Cardiac muscle cell (in vitro differentiated cells and primary cell): ENCODE results near the gene TBCD. TPM values are rescaled to one million over a fixed set of nuclear protein-coding genes. Genes with fewer than 3 reads are reported as not detected.

ENCODE experiments used
- DNase-seq, 2 donors: peaks; one replicate each; pipeline versions ENCODE4 v3.0.0 to v3.0.0-alpha.2; 2010 to 2017; ENCODE audit warnings: low read depth in 1 of 2, low spot score in 1 of 2
- H3K27ac ChIP-seq: fragments of 200-600 bp; sonication (generic); 2 replicates; pipeline ENCODE4 v1.5.1; 2016
- H3K27me3 ChIP-seq: fragments of 200-600 bp; sonication (generic); 2 replicates; pipeline ENCODE4 v1.6.0; 2016; ENCODE audit warnings: control low read depth
- H3K36me3 ChIP-seq: fragments of 200-600 bp; sonication (generic); 2 replicates; pipeline ENCODE4 v1.5.1; 2016; ENCODE audit warnings: control low read depth
- H3K4me1 ChIP-seq: fragments of 200-600 bp; sonication (generic); 2 replicates; pipeline ENCODE4 v1.8.1; 2017; ENCODE audit warnings: low read depth, mild to moderate bottlenecking, mixed run types
- H3K4me3 ChIP-seq: fragments of 200-600 bp; sonication (generic); 2 replicates; pipeline ENCODE4 v1.5.1; 2016; ENCODE audit warnings: mild to moderate bottlenecking
- H3K9me3 ChIP-seq: fragments of 200-600 bp; sonication (generic); 2 replicates; pipeline ENCODE4 v1.5.1; 2017; ENCODE audit warnings: low read depth, mild to moderate bottlenecking, control low read depth
- polyA plus RNA-seq: library from polyadenylated mRNA; unstranded; fragments of >200 nt; fragmentation: Nextera tagmentation; extraction: Ambion mirVana; gene quantifications from 2 replicates; pipeline ENCODE4 v1.2.1, GENCODE V29; 2016
- total RNA-seq: library from RNA; depleted of rRNA; stranded (reverse); fragments of >200 nt; gene quantifications from 2 replicates; pipeline ENCODE4 v1.2.3, GENCODE V29; 2016
- TF ChIP-seq, protein P1 (sequence below): IDR thresholded peaks from 2 replicates; pipeline ENCODE4 v1.5.1; 2012; ENCODE audit warnings: low read depth, mild to moderate bottlenecking, low read length

TBCD gene
- total and polyA plus RNA-seq, 2 experiments from 2014 or later, result 55.7 to 66.0 TPM

DNA sequence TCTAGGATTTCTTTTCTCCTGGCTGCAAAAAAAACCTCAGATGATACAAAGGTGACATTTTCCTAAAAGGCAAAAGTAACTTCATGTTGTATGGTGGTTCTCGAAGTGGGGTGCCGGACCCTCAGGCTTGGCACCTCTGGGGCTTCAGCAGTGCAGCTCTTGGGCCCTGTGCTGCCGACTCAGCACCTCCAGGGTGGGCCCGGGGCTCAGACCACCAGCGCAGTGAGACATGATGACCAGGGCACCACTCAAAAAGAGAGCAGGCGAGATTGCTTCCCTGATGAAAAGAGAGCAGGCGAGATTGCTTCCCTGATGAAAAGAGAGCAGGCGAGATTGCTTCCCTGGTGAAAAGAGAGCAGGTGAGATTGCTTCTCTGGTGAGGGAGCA, 186.6 kb downstream of the TBCD start:
- Histone ChIP-seq H3K4me1 (no peaks in the 10 kb centered on the region), H3K27ac (no peak overlapping the region), H3K9me3 (no peaks in the 10 kb centered on the region), H3K27me3 (no peaks in the 10 kb centered on the region), H3K4me3 (no peak overlapping the region), H3K36me3 (peaks cover 2% of the 10 kb centered on the region)
- no peak for DNase-seq
- TF ChIP-seq, protein P1, sequence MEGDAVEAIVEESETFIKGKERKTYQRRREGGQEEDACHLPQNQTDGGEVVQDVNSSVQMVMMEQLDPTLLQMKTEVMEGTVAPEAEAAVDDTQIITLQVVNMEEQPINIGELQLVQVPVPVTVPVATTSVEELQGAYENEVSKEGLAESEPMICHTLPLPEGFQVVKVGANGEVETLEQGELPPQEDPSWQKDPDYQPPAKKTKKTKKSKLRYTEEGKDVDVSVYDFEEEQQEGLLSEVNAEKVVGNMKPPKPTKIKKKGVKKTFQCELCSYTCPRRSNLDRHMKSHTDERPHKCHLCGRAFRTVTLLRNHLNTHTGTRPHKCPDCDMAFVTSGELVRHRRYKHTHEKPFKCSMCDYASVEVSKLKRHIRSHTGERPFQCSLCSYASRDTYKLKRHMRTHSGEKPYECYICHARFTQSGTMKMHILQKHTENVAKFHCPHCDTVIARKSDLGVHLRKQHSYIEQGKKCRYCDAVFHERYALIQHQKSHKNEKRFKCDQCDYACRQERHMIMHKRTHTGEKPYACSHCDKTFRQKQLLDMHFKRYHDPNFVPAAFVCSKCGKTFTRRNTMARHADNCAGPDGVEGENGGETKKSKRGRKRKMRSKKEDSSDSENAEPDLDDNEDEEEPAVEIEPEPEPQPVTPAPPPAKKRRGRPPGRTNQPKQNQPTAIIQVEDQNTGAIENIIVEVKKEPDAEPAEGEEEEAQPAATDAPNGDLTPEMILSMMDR, result no peak

DNA sequence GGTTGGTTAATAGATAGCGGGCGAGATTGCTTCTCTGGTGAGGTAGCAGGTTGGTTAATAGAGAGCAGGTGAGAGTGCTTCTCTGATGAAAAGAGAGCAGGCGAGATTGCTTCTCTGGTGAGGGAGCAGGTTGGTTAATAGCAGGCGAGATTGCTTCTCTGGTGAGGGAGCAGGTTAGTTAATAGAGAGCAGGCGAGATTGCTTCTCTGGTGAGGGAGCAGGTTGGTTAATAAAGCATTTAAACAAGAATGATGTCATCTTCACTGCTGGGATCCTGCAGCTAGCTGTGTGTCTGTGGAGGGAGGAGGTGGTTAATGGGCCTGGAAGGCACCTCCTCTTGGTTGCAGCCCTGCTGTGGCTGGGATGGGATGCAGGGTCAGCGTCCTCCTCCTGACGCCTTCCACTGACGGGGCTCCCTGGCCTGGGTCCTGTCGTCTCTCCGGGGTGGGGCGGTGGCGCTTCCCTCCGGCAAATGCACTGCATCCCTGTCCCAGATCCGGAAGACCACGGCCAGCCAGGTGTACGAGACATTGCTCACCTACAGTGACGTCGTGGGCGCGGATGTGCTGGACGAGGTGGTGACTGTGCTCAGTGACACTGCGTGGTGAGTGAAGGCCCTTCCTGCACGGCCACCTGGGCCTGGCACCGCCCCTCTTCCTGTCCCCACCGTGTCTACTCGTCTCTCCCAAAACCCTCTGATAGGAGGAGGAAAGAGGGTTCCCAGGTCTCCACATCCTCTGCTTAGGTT, 187.2 kb downstream of the TBCD start:
- no peak overlapping the region for H3K27ac ChIP-seq
- no peaks in the 10 kb centered on the region for H3K9me3 ChIP-seq
- no peak overlapping the region for H3K4me3 ChIP-seq
- H3K27me3 ChIP-seq, result no peaks in the 10 kb centered on the region
- no peak for DNase-seq
- no peaks in the 10 kb centered on the region for H3K4me1 ChIP-seq
- TF ChIP-seq, protein P1, result no peak
- H3K36me3 ChIP-seq, result peaks cover 2% of the 10 kb centered on the region

DNA sequence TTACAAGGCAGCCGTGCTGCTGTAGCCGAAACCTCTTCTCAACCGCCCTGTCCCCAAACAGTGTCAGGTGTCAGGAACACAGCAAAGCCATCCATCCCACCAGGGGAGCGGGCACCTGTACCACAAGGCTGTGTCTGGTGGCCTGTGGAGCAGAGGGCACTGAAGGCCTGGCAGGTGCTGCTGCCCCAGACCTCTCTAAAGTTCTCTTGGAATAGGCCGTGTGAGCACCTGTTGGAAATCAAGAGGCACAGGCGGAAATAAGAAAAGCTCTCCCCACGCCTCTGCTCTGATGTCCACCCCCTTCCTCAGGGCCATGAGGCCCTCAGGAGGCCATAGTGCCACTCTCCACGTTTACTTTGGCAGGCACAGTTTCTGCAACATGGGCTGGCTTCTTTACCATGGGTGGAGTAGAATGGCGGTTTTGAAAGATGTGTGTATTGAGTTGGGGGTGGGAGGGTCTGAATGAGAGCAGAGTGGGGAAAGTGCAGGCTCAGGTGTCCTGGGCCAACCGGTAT, 187.8 kb downstream of the TBCD start:
- Histone ChIP-seq H3K36me3 (peaks cover 2% of the 10 kb centered on the region), H3K27ac (no peak overlapping the region), H3K27me3 (no peaks in the 10 kb centered on the region), H3K4me1 (no peaks in the 10 kb centered on the region), H3K4me3 (no peak overlapping the region), H3K9me3 (no peaks in the 10 kb centered on the region)
- TF ChIP-seq, protein P1, result no peak
- DNase-seq, result no peak

DNA sequence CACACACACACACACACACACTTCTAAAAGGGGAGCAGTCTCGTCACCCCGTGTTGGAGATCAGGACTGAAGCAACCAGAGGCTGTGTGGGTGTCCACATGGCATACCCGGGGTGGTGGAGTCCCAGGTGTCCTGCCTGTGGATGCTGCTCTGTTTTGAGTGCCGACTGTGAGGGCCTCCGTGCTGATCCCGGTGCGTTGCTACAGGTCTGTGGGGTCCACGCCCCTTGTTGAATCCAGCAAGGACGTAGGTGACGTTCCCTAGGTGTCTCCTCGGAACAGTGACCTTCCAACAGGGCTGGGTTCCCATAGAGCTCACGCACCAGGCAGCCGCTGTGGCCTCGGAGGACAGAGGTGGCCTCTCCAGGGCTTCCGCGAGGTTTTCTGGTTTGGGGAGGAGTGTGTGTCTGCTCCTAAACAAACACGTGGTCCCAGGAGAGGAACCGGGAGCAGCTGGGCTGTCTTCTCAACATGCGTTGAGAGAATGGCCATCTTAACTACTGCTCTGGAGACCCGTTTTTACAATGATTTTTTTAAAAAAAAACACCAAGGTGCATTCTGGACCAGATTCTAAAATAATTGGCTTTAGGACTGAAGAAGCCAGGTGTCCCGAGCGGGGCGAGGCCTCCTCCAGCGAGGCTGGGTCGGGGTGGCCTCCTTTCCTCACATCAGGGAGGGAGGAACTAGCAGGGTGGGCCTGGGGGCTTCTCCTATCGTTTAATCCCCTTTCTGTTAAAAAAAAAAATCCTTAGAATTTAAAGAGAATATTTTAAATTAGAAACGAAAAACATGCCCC, 188.6 kb downstream of the TBCD start:
- Histone ChIP-seq H3K4me1 (no peaks in the 10 kb centered on the region), H3K27ac (no peak overlapping the region), H3K27me3 (no peaks in the 10 kb centered on the region), H3K9me3 (no peaks in the 10 kb centered on the region), H3K36me3 (peaks cover 2% of the 10 kb centered on the region), H3K4me3 (no peak overlapping the region)
- DNase-seq, result no peak
- TF ChIP-seq, protein P1, result no peak

DNA sequence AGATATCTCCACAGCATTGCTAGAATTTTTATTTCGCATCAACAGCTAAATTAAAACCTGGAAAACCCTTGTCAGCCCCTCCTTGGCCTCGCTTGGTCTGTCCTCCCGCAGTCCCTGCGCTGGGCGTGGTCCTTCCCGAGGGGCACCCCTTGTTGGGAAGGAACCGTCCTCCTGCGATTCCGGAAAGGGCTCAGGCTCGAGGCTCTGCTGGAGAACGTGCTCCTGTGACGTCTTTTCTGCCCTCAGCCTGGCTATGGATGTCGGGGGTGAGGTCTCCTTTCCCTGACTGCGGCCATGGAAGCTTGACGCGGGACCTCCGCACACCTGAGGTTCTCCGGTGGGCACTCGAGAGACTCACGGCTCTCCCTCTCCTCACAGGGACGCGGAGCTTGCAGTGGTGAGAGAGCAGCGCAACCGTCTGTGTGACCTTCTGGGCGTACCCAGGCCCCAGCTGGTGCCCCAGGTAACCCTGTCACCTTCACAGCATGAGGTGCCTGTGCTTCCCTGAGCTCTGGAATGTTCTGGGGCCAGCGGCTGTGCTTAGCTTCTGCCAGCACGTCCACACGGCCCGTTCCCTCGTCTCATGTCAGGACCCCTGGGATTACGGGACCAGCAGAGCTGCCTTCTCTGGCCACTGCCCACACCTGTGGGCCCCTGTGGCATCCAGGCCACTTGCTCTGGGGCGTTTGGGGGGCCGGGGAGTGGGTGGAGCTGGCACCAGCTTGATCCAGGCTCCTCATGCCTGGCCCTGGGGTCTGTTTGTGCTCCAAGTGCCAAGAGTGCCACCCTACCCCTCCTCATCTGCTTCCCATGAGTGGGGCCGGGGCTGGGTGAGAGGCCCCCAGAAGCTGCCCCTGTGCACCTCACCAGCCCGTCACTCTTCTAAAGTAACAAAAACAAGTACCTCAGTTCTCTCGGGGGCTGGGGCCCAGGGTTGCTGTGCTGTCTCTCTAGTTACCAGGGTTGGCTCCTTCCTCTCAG, 189.4 kb downstream of the TBCD start:
- no peaks in the 10 kb centered on the region for H3K27me3 ChIP-seq
- DNase-seq, result no peak
- H3K36me3 ChIP-seq, result peaks cover 2% of the 10 kb centered on the region
- H3K27ac ChIP-seq, result no peak overlapping the region
- TF ChIP-seq, protein P1, result no peak
- H3K9me3 ChIP-seq, result no peaks in the 10 kb centered on the region
- H3K4me3 ChIP-seq, result no peak overlapping the region
- no peaks in the 10 kb centered on the region for H3K4me1 ChIP-seq
